ENCODE results near the gene CLCN2. TPM values are rescaled to one million over a fixed set of nuclear protein-coding genes. Genes with fewer than 3 reads are reported as not detected.

Gene CLCN2
- total RNA-seq, 1 experiment from 2014 or later: 22.6 TPM

DNA sequence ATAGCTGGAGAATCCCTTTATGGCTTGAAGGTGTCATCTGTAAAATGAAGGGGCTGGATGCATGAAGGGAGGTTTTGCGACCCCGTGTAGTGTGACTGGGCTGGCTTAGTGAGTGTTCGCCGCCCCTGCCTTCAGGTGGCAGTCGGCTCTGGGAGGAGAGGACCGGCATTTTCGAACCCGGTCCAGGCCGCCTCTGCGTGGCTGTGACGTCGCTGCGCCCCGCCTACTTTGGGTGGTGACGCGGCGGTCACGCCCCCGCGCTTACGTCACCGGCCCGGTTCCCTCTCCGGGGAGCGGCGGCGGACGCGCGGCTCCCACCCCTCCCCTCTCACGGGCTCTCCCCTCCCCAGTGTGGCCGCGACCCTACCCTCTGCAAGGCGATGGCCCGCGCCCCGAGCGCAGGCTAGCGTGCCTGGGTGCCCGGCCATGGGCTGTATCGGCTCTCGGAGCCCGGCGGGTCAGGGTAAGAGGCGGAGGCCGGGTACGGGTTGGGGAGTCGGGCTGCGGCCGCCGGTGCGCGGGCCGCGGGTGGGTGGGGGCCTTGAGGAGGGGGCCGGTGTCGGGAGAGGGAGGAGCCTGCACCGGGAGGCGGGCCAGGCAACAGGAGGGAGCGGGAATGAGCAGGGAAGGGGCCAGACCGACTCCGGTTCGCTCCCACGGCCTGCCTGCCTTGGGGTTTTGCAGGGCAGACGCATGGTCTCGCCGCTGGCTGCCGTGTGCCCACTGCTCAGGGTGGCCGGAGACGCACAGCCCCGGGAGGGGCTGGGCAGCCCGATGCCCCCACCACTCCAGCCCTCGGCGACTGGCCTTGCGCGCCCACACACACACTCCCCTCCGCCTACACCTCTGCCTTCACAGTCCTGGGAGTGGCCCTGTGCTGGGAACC lies 25.5 kb downstream of the CLCN2 start:
- Mint-ChIP-seq H3K27me3 (ENCODE audit: low read depth) (no peaks in the 10 kb centered on the region), H3K36me3 (peaks cover 41% of the 10 kb centered on the region), H3K4me3 (peak overlapping the region; percentile 92), H3K27ac (peak overlapping the region; percentile 95), H3K4me1 (peaks cover 36% of the 10 kb centered on the region), H3K9me3 (no peaks in the 10 kb centered on the region)
- ChIA-PET CTCF (interaction anchor here (1.1 kb wide), 1 partner anchor 19 kb away, joined by 3 read pairs; no protein-coding TSS in a partner anchor), POLR2A (interaction anchor here (0.7 to 1.0 kb wide), 2 partner anchors 23 to 190 kb away, joined by 3 read pairs; no protein-coding TSS in a partner anchor)
- DNase-seq (ENCODE audit: low spot score): peak; percentile 94
- peak; percentile 63 for ATAC-seq
- TF ChIP-seq HMGA2 (CRISPR knock-in tag; IDR thresholded peaks at IDR 0.05) (no peak), ZNF532 (CRISPR knock-in tag; IDR thresholded peaks at IDR 0.05; ENCODE audit: borderline replicate concordance) (peak; percentile 7; the same call in 1 of the 2 replicates), RELA (CRISPR knock-in tag; IDR thresholded peaks at IDR 0.05; ENCODE audit: borderline replicate concordance) (no peak), NFE2L1 (CRISPR knock-in tag; IDR thresholded peaks at IDR 0.05) (no peak), ZNF138 (CRISPR knock-in tag; conservative IDR thresholded peaks at IDR 0.05) (no peak), MAX (CRISPR knock-in tag; IDR thresholded peaks at IDR 0.05) (peak; percentile 59; the same call in 1 of the 2 replicates), USF2 (CRISPR knock-in tag; IDR thresholded peaks at IDR 0.05) (peak; percentile 73), ZNF219 (CRISPR knock-in tag; IDR thresholded peaks at IDR 0.05; ENCODE audit: borderline replicate concordance) (no peak), ETV6 (CRISPR knock-in tag; IDR thresholded peaks at IDR 0.05) (peak; percentile 69; the same call in 1 of the 2 replicates), CBFB (CRISPR knock-in tag; IDR thresholded peaks at IDR 0.05; ENCODE audit: low read depth) (no peak), JUN (CRISPR knock-in tag; IDR thresholded peaks at IDR 0.05) (0 out of 2 replicates have a peak, but pooled peaks have one; percentile 32), GRHL2 (CRISPR knock-in tag; IDR thresholded peaks at IDR 0.05; ENCODE audit: insufficient replicate concordance, severe bottlenecking) (no peak), ZNF263 (CRISPR knock-in tag; IDR thresholded peaks at IDR 0.05; ENCODE audit: low read depth) (no peak), TEAD1 (CRISPR knock-in tag; IDR thresholded peaks at IDR 0.05) (peak; percentile 81; the same call in 1 of the 2 replicates), RORB (CRISPR knock-in tag; IDR thresholded peaks at IDR 0.05) (no peak), NR2C2 (CRISPR knock-in tag; IDR thresholded peaks at IDR 0.05) (no peak), ESRRA (CRISPR knock-in tag; IDR thresholded peaks at IDR 0.05; ENCODE audit: borderline replicate concordance) (no peak; the same call in 1 of the 2 replicates), NR1H2 (CRISPR knock-in tag; IDR thresholded peaks at IDR 0.05) (no peak), PRRX2 (CRISPR knock-in tag; IDR thresholded peaks at IDR 0.05) (peak; percentile 84), FOXP1 (CRISPR knock-in tag; IDR thresholded peaks at IDR 0.05; ENCODE audit: borderline replicate concordance) (no peak), FOXK1 (CRISPR knock-in tag; IDR thresholded peaks at IDR 0.05) (0 out of 2 replicates have a peak, but pooled peaks have one; percentile 59), SP1 (CRISPR knock-in tag; conservative IDR thresholded peaks at IDR 0.05) (peak; percentile 97), TCF7 (CRISPR knock-in tag; IDR thresholded peaks at IDR 0.05; ENCODE audit: low read depth) (no peak; the same call in 1 of the 2 replicates), MXD4 (CRISPR knock-in tag; IDR thresholded peaks at IDR 0.05; ENCODE audit: borderline replicate concordance) (no peak), KAT7 (CRISPR knock-in tag; IDR thresholded peaks at IDR 0.05; ENCODE audit: borderline replicate concordance) (no peak)
- TF ChIP-seq, protein P1, sequence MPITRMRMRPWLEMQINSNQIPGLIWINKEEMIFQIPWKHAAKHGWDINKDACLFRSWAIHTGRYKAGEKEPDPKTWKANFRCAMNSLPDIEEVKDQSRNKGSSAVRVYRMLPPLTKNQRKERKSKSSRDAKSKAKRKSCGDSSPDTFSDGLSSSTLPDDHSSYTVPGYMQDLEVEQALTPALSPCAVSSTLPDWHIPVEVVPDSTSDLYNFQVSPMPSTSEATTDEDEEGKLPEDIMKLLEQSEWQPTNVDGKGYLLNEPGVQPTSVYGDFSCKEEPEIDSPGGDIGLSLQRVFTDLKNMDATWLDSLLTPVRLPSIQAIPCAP (CRISPR knock-in tag; IDR thresholded peaks at IDR 0.05): no peak
- TF ChIP-seq, protein P2, sequence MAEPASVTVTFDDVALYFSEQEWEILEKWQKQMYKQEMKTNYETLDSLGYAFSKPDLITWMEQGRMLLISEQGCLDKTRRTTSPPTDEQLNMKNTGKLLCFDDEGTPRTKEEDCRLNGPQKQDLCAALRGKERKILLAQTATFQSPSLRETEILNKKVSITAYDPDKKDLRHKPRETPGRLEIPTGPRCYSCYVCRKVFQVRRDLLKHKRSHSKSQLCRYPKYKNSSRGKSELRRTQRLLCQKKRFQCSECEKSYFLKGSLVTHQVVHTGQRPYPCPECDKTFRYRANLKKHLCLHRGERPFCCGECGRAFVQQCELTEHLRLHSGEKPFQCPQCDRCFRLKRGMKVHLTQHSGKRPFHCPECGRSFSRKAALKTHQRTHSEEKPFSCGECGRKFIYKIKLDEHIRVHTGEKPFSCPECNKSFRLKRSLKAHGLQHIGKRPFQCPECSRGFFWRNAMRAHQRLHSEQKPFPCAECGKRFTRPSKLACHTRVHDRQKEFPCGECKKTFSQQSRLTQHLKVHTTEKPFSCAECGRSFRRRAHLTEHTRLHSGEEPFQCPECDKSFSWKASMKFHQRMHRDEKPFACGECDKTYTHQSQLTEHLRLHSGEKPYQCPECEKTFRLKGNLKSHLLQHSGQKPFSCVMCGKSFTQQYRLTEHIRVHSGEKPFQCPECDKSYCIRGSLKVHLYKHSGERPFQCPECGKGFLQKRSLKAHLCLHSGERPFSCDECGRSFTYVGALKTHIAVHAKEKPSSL (CRISPR knock-in tag; conservative IDR thresholded peaks at IDR 0.05): no peak
- TF ChIP-seq, protein P3, sequence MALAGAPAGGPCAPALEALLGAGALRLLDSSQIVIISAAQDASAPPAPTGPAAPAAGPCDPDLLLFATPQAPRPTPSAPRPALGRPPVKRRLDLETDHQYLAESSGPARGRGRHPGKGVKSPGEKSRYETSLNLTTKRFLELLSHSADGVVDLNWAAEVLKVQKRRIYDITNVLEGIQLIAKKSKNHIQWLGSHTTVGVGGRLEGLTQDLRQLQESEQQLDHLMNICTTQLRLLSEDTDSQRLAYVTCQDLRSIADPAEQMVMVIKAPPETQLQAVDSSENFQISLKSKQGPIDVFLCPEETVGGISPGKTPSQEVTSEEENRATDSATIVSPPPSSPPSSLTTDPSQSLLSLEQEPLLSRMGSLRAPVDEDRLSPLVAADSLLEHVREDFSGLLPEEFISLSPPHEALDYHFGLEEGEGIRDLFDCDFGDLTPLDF (CRISPR knock-in tag; IDR thresholded peaks at IDR 0.05): peak; percentile 29; the same call in 1 of the 2 replicates
